Progenitor cell of endocrine pancreas (in vitro differentiated cells): Measurements from ENCODE around the gene DENND5B. TPM values are rescaled to one million over a fixed set of nuclear protein-coding genes. Genes with fewer than 3 reads are reported as not detected.
A peak's percentile ranks its signal among the peaks of the same experiment; 100 is the strongest.

Experiments used
- DNase-seq: peaks from one replicate; pipeline ENCODE4 v3.0.0; 2021; ENCODE audit warnings: low spot score; ENCODE audit not compliant: unreplicated experiment
- H3K27ac Mint-ChIP-seq: 2 replicates; pipeline ENCODE4 v1.8.0; 2021; ENCODE audit warnings: mild to moderate bottlenecking, moderate library complexity, mixed read lengths
- H3K27me3 Mint-ChIP-seq: 2 replicates; pipeline ENCODE4 v1.8.0; 2021; ENCODE audit warnings: mixed read lengths
- H3K36me3 Mint-ChIP-seq: 2 replicates; pipeline ENCODE4 v1.8.0; 2022; ENCODE audit warnings: mixed read lengths; ENCODE audit not compliant: insufficient read depth
- H3K4me1 Mint-ChIP-seq: 2 replicates; pipeline ENCODE4 v1.8.0; 2021; ENCODE audit warnings: low read depth, mixed read lengths
- H3K4me3 Mint-ChIP-seq: 2 replicates; pipeline ENCODE4 v1.8.0; 2021; ENCODE audit warnings: low read depth, mild to moderate bottlenecking, moderate library complexity, mixed read lengths
- H3K9me3 Mint-ChIP-seq: 2 replicates; pipeline ENCODE4 v1.8.0; 2021; ENCODE audit warnings: low read depth, mixed read lengths
- total RNA-seq: library from RNA; stranded (reverse); gene quantifications from 2 replicates; pipeline ENCODE4 v1.2.1, GENCODE V29; 2021
- TF ChIP-seq, protein P1 (sequence below): fragments of 200-600 bp; sonication (generic); IDR thresholded peaks from one replicate; pipeline ENCODE4 v1.5.0; 2021; ENCODE audit warnings: antibody characterized with exemption, mild to moderate bottlenecking; ENCODE audit not compliant: unreplicated experiment

DENND5B gene
- total RNA-seq, 1 donor from 2014 or later = 35.0 TPM

DNA sequence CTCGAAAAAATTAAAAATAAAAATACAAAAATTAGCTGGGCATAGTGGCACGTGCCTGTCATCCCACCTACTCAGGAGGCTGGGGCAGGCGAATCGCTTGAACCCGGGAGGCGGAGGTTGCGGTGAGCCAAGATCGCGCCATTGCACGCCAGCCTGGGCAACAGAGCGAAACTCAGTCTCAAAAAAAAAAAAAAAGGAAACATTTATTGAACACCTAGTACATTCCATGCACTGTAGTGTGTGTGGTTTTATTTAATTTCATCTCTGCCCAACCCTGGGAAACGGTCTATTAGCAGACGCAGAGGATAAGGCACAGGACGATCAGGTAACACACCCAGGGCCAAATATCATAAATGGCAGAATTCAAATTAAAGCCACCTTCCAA is 229.2 kb downstream of the DENND5B start:
- no peaks in the 10 kb centered on the region for H3K36me3 Mint-ChIP-seq
- no peak for DNase-seq
- TF ChIP-seq, protein P1, sequence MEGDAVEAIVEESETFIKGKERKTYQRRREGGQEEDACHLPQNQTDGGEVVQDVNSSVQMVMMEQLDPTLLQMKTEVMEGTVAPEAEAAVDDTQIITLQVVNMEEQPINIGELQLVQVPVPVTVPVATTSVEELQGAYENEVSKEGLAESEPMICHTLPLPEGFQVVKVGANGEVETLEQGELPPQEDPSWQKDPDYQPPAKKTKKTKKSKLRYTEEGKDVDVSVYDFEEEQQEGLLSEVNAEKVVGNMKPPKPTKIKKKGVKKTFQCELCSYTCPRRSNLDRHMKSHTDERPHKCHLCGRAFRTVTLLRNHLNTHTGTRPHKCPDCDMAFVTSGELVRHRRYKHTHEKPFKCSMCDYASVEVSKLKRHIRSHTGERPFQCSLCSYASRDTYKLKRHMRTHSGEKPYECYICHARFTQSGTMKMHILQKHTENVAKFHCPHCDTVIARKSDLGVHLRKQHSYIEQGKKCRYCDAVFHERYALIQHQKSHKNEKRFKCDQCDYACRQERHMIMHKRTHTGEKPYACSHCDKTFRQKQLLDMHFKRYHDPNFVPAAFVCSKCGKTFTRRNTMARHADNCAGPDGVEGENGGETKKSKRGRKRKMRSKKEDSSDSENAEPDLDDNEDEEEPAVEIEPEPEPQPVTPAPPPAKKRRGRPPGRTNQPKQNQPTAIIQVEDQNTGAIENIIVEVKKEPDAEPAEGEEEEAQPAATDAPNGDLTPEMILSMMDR = no peak
- peak overlapping the region; percentile 95 for H3K27ac Mint-ChIP-seq
- H3K4me3 Mint-ChIP-seq = no peak overlapping the region
- H3K9me3 Mint-ChIP-seq = peaks cover 3% of the 10 kb centered on the region
- peaks cover 25% of the 10 kb centered on the region for H3K4me1 Mint-ChIP-seq
- no peaks in the 10 kb centered on the region for H3K27me3 Mint-ChIP-seq

DNA sequence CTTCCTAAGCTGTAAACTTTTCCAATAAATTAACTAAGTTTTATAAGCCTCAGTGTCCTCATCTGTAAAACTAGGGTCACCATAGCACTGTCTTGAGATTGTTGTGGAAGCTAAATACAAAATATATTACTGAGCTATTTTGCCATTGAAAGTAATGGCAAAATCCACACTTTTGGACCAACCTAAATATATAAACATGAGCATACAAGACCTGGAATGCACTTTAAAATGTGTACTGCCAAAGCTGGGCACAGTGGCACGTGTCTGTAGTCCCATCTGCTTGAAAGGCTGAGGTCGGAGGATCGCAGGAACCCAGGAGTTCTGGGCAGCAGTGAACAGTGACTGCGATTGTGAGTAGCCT is 235.2 kb downstream of the DENND5B start:
- no peaks in the 10 kb centered on the region for H3K9me3 Mint-ChIP-seq
- no peak for DNase-seq
- TF ChIP-seq, protein P1 = no peak
- H3K4me3 Mint-ChIP-seq = no peak overlapping the region
- H3K36me3 Mint-ChIP-seq = no peaks in the 10 kb centered on the region
- H3K4me1 Mint-ChIP-seq = peaks cover 21% of the 10 kb centered on the region
- H3K27me3 Mint-ChIP-seq = no peaks in the 10 kb centered on the region
- peak overlapping the region; percentile 78 for H3K27ac Mint-ChIP-seq

DNA sequence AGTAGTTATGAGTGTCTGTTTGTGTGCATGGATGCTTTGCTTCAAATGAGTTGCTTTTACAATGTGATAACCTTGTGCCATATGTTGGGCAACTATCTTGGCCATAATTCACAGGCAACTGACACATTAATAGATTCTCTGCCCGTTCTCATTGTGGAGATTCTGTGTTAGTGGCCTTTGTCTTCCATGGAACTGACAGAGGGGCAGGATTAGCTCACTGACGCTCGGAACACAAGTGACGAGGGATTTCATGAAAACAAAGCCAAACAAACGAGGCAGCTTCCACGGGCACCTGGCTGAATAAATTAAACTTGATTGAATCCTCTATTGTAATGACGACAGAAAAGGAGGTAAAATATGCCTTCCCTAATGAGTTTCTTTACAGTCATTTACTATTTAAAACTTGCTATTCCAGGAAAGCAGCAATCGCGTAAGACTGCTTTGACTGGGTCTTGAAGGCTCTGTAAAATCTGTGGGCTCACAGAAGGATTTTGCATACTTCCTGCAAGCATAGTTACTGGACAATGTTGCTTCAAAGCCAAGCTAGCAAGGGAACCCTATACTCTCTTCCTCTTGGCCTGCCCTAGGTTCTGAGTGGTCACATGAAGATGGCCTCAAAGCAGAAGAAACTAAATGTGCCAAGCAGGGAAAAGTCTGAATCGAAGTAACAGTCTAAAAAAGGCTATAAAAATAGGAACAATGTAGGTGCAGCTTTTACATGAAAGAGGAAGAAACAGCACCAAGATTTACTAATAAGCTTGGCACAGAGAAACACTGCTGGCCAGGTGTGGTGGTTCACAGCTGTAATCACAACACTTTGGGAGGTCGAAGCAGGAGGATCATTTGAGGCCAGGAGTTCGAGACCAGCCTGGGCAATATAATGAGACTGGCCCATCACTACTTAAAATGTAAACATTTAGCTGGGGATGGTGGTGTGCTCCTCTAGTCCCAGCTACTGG is 236.9 kb downstream of the DENND5B start:
- Mint-ChIP-seq H3K4me3 (no peak overlapping the region), H3K27me3 (no peaks in the 10 kb centered on the region), H3K4me1 (peaks cover 21% of the 10 kb centered on the region), H3K36me3 (no peaks in the 10 kb centered on the region), H3K9me3 (no peaks in the 10 kb centered on the region), H3K27ac (peak overlapping the region; percentile 77)
- TF ChIP-seq, protein P1 = no peak
- DNase-seq = no peak

DNA sequence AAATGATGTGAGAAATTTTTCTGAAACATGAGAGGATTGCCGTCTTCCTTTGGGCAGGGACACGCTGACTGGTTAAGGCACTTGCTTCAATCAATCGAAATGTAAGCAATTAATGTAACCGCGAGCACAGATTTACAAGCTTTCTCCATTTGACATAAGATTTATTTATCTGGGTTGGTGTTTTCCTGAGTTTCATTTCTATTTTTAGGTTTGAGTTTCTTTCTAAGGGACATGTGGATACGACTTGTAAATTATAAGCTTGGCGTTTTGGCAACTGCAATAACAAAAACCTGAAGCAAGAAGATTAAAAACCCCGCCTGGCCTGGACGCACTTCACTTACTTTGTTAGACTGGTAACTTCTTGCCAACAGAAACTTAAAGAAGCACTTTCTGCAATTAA is 244.7 kb downstream of the DENND5B start:
- no peak overlapping the region for H3K4me3 Mint-ChIP-seq
- DNase-seq = no peak
- no peaks in the 10 kb centered on the region for H3K36me3 Mint-ChIP-seq
- TF ChIP-seq, protein P1 = no peak
- H3K27ac Mint-ChIP-seq = no peak overlapping the region
- H3K9me3 Mint-ChIP-seq = no peaks in the 10 kb centered on the region
- no peaks in the 10 kb centered on the region for H3K27me3 Mint-ChIP-seq
- peaks cover 6% of the 10 kb centered on the region for H3K4me1 Mint-ChIP-seq

DNA sequence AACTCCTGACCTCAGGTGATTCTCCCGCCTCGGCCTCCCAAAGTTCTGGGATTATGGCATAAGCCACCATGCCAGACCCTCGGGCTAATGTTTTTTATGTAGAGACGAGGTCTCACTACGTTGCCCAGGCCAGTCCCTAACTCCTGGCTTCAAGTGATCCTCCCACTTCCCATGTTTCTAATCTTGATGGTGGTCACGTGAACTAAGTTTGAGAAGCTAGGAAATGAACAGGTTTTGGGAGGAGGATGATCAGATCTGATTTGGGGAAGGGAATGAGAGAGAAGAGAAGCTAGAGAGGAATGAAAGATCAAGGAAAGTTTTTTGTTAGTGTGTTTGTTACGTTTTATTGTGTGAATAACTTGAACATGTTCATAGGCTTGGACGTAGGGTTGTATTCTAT is 247.8 kb downstream of the DENND5B start:
- no peaks in the 10 kb centered on the region for H3K27me3 Mint-ChIP-seq
- no peak overlapping the region for H3K4me3 Mint-ChIP-seq
- no peak overlapping the region for H3K27ac Mint-ChIP-seq
- DNase-seq = no peak
- H3K36me3 Mint-ChIP-seq = no peaks in the 10 kb centered on the region
- H3K4me1 Mint-ChIP-seq = peaks cover 16% of the 10 kb centered on the region
- TF ChIP-seq, protein P1 = no peak
- no peaks in the 10 kb centered on the region for H3K9me3 Mint-ChIP-seq
